GM12801 (cell line): Measurements from ENCODE around the gene ERCC3.

Experiments
- TF ChIP-seq, protein P1 (sequence below): IDR thresholded peaks from one replicate; pipeline ENCODE4 v1.5.1; 2011; ENCODE audit warnings: control low read depth; ENCODE audit not compliant: insufficient read length; ENCODE audit errors: extremely low read depth

The ERCC3 gene

DNA sequence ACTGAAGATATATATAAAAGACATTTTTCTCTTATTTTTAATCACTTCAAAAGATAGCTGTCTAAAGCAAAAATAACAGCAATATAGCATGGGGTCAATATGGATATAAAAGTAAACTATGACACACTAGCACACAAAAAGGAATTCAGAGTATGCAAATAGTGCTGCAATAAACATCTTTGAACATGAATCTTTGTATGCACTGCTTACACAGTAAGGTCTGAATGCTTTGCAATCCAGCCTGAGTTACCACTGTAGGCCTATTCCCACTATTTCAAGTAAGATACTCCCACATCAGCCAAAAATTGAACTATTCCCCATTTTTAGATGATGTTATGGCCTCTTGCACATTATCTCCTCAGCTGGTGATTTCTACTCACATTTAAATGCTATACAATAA is 27.4 kb upstream of the ERCC3 start:
- TF ChIP-seq, protein P1, sequence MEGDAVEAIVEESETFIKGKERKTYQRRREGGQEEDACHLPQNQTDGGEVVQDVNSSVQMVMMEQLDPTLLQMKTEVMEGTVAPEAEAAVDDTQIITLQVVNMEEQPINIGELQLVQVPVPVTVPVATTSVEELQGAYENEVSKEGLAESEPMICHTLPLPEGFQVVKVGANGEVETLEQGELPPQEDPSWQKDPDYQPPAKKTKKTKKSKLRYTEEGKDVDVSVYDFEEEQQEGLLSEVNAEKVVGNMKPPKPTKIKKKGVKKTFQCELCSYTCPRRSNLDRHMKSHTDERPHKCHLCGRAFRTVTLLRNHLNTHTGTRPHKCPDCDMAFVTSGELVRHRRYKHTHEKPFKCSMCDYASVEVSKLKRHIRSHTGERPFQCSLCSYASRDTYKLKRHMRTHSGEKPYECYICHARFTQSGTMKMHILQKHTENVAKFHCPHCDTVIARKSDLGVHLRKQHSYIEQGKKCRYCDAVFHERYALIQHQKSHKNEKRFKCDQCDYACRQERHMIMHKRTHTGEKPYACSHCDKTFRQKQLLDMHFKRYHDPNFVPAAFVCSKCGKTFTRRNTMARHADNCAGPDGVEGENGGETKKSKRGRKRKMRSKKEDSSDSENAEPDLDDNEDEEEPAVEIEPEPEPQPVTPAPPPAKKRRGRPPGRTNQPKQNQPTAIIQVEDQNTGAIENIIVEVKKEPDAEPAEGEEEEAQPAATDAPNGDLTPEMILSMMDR, result no peak

DNA sequence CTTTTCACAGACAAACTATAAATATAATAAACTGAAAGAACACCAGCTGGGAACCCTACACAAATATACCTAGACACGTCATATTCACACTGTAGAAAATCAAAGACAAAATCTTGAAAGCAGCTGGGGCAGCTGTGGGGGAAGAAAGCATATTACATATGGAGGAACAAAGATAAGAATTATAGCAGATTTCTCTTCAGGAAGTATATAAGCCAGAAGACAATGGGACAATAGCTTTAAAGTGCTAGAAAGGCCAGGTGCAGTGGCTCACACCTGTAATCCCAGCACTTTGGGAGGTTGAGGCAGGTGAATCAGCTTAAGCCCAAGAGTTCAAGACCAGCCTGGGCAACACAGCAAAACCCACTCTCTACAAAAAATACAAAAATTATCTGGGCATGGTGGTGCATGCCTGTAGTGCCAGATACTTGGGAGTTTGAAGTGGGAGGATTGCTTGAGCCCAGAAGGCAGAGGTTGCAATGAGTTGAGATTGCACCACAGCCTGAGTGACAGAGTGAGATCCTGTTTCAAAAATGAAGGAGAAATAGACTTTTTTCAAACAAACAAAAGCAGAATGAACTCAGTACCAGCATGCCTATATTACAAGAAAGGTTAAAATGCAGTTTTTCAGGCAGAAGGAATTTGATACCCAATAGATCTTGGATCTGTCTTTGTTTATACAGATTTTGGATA is 26.8 kb upstream of the ERCC3 start:
- TF ChIP-seq, protein P1, result no peak

DNA sequence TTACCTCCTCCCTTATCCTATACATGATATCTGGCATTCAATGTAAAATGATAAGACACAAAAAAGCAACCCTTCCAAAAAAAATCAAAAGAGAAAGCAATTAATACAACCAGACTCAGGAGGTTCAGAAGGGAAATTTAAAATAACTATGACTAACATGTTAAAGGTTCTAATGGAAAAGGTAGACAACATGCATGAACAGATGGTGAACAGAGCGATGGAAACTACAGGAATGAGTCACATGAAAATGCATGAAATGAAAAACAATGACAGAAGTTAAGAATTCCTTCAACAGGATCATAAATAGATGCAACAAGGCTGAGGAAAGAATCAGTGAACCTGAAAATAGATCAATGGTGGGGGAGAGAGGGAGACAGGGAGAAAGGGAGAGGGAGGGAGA is 26.1 kb upstream of the ERCC3 start:
- TF ChIP-seq, protein P1, result no peak

DNA sequence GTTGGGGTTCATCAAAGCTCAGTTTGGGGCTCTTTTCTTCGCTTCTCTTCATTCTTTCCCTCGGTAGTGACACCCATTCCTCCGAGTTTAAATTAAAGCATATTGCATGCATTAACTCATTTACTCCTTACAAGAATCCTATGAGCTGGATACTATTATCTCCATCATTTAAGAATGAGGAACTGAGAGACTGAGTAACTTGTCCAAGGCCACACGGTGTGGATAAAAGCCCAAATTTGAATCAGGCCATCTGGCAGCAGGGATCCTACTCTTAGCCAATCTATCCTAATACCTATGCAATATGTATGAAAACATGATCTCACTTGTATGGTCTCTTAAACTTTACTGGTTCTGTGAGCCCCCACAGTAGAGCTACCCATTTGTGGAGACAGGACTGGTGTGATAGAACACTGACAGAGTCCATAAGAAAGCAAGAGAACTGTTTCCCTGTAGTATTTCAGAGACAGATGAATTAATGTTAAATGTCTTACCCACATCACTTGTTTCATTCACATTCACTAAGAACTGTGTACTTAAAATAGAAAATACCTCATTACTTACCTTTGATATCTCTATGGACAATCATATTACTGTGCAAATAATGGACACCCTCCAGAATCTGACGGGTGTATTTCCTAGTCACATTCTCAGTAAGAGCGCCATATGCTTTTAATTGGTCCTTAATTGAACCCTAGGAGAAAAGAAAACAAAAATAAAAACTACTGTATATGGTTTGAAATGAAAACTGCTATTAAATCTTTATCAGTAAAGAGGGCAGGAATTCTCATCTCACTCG is 20.4 kb upstream of the ERCC3 start:
- TF ChIP-seq, protein P1, result no peak

DNA sequence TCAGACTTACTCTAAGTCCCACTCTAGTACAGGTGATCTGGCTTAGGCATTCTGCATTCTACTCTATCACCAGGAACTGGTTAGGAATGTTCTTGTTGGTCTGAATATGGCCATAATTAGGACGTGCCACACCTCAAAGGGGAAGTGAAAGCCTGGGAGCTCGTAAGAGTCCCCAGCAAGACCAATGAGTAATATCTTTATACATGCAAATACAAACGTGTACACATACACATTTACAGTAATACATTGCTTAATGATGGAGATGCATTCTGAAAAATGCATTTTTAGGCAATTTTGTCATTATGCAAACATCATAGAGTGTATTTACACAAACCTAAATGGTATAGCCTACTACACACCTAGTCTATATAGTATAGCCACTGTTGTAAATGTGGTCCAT is 19.5 kb upstream of the ERCC3 start:
- TF ChIP-seq, protein P1, result no peak

DNA sequence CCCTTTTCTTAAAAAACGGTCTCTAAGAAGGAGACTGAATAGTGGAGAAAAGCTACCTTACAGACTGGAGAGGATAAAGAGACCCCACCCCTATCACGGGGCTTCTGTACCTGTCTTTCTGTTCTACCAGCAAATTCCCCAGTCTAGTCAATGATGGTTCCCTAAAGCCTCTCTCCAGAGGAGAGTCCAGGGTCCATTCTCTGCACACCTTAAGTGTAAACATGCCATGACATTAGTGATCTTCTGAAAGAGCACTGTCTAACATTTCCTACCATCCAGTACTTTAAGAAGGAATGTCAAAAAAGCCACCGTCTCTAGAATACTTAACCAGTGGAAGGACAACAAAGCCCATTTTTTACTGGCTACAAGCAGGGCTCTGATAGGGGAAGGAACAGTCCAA is 17.0 kb upstream of the ERCC3 start:
- TF ChIP-seq, protein P1, result no peak

DNA sequence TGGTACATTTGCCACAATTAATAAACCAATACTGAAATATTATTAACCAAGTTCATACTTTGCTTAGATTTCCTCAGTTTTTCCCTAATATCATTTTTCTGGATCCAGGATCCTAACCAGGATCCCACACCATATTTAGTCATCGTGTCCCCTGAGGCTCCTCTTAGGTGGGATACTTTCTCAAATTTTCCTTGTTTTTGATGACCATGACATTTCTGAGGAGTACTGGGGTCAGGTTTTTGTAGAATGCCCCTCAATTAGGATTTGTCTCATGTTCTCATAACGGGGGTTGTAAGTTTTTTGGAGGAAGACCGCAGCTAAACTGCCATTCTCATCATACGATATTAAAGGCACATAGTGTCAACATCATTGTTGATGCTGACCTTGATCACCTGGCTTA is 15.5 kb upstream of the ERCC3 start:
- TF ChIP-seq, protein P1, result no peak
